Progenitor cell of endocrine pancreas (in vitro differentiated cells): ENCODE results near the gene IFIT1. TPM values are rescaled to one million over a fixed set of nuclear protein-coding genes. Genes with fewer than 3 reads are reported as not detected.
"Not testable (repeated sequence)": the region's sequence is repeated elsewhere in the genome, so short reads cannot be mapped to it uniquely, and the experiment has no call there.

Source experiments
- DNase-seq: peaks from one replicate; pipeline ENCODE4 v3.0.0; 2021; ENCODE audit warnings: low spot score; ENCODE audit not compliant: unreplicated experiment
- H3K27ac Mint-ChIP-seq: 2 replicates; pipeline ENCODE4 v1.8.0; 2021; ENCODE audit warnings: mild to moderate bottlenecking, moderate library complexity, mixed read lengths
- H3K27me3 Mint-ChIP-seq: 2 replicates; pipeline ENCODE4 v1.8.0; 2021; ENCODE audit warnings: mixed read lengths
- H3K36me3 Mint-ChIP-seq: 2 replicates; pipeline ENCODE4 v1.8.0; 2022; ENCODE audit warnings: mixed read lengths; ENCODE audit not compliant: insufficient read depth
- H3K4me1 Mint-ChIP-seq: 2 replicates; pipeline ENCODE4 v1.8.0; 2021; ENCODE audit warnings: low read depth, mixed read lengths
- H3K4me3 Mint-ChIP-seq: 2 replicates; pipeline ENCODE4 v1.8.0; 2021; ENCODE audit warnings: low read depth, mild to moderate bottlenecking, moderate library complexity, mixed read lengths
- H3K9me3 Mint-ChIP-seq: 2 replicates; pipeline ENCODE4 v1.8.0; 2021; ENCODE audit warnings: low read depth, mixed read lengths
- total RNA-seq: library from RNA; stranded (reverse); gene quantifications from 2 replicates; pipeline ENCODE4 v1.2.1, GENCODE V29; 2021
- TF ChIP-seq, protein P1 (sequence below): fragments of 200-600 bp; sonication (generic); IDR thresholded peaks from one replicate; pipeline ENCODE4 v1.5.0; 2021; ENCODE audit warnings: antibody characterized with exemption, mild to moderate bottlenecking; ENCODE audit not compliant: unreplicated experiment

The IFIT1 gene
- total RNA-seq, 1 donor from 2014 or later, result 0.34 TPM

- H3K9me3 Mint-ChIP-seq, result no peaks in the 10 kb centered on the region
These were observed 45.8 kb upstream of the IFIT1 start for GRCh38 chr10:89346405-89347254.

DNA sequence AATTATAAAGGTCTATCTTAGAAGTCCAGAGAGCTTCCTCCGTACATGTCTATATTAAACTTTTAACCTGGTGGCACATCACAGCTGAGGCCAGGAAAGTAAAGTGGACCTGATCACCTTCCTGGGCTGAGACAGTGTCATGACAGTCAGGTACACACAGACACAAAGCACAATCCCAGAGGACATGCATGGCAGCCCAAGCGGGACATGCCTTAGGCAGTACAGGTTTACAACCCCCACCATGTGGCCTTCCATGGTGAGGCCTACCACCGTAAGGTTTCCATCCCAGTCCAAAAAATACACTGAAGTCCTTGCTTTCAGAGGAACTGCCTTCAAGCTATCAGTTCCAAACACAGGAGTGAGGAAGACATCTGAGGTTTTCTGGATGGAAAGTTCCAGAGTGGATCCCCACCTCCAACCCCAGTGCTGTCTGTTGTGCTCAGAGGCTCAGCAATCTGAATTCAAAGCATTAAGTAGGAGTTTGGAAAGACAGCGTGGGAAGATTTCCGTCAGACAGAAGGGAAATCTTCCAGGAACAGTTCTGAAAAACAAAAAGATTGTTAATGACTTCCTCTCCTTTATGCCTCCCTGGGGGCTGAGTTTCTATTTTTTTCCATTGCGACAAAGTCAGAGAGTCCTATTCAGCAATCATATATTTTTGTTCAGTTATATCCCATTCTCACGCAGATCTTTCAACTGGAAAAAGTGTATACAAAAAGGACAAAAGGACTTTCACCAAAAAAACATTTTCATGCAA lies 44.5 kb upstream of the IFIT1 start:
- no peaks in the 10 kb centered on the region for H3K9me3 Mint-ChIP-seq
- H3K4me3 Mint-ChIP-seq, result no peak overlapping the region
- no peak overlapping the region for H3K27ac Mint-ChIP-seq
- H3K4me1 Mint-ChIP-seq, result peaks cover 53% of the 10 kb centered on the region
- TF ChIP-seq, protein P1, sequence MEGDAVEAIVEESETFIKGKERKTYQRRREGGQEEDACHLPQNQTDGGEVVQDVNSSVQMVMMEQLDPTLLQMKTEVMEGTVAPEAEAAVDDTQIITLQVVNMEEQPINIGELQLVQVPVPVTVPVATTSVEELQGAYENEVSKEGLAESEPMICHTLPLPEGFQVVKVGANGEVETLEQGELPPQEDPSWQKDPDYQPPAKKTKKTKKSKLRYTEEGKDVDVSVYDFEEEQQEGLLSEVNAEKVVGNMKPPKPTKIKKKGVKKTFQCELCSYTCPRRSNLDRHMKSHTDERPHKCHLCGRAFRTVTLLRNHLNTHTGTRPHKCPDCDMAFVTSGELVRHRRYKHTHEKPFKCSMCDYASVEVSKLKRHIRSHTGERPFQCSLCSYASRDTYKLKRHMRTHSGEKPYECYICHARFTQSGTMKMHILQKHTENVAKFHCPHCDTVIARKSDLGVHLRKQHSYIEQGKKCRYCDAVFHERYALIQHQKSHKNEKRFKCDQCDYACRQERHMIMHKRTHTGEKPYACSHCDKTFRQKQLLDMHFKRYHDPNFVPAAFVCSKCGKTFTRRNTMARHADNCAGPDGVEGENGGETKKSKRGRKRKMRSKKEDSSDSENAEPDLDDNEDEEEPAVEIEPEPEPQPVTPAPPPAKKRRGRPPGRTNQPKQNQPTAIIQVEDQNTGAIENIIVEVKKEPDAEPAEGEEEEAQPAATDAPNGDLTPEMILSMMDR, result no peak
- no peak for DNase-seq
- no peaks in the 10 kb centered on the region for H3K27me3 Mint-ChIP-seq
- no peaks in the 10 kb centered on the region for H3K36me3 Mint-ChIP-seq

More at GRCh38 chr10:89346405-89347254, 45.8 kb upstream of the IFIT1 start:
- no peak overlapping the region for H3K27ac Mint-ChIP-seq
- H3K4me1 Mint-ChIP-seq, result peaks cover 41% of the 10 kb centered on the region
- DNase-seq, result no peak
- no peak overlapping the region for H3K4me3 Mint-ChIP-seq
- TF ChIP-seq, protein P1, result no peak
- H3K36me3 Mint-ChIP-seq, result no peaks in the 10 kb centered on the region
- no peaks in the 10 kb centered on the region for H3K27me3 Mint-ChIP-seq

- Mint-ChIP-seq H3K36me3 (peaks cover 2% of the 10 kb centered on the region), H3K27me3 (no peaks in the 10 kb centered on the region), H3K9me3 (peaks cover 3% of the 10 kb centered on the region), H3K27ac (peak overlapping the region; percentile 99), H3K4me3 (no peak overlapping the region), H3K4me1 (peaks cover 57% of the 10 kb centered on the region)
- TF ChIP-seq, protein P1, result no peak
- no peak for DNase-seq
These were observed 43.9 kb upstream of the IFIT1 start for GRCh38 chr10:89348481-89348880.

DNA sequence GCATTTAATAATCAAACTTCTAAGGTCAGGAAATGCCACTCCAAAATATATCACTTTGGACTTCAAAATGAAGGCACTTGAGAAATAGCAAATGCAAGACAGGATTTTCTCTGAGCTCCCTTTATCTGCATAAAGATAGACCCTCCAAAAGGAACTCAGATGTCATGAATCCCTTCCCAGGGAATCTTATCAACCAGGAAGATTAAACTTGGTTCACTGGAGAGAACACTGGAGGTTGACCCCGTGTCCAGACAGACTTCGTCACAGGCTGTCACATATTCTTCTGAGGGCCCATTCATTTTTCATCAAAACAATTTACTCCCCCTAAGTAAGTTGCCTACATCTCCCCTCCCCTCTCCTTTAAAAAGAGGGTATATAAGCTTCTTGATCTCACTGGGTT lies 43.4 kb upstream of the IFIT1 start:
- TF ChIP-seq, protein P1, result no peak
- DNase-seq, result no peak
- Mint-ChIP-seq H3K4me1 (peaks cover 57% of the 10 kb centered on the region), H3K4me3 (no peak overlapping the region), H3K27ac (peak overlapping the region; percentile 99), H3K27me3 (no peaks in the 10 kb centered on the region), H3K9me3 (peaks cover 6% of the 10 kb centered on the region), H3K36me3 (peaks cover 4% of the 10 kb centered on the region)

- peaks cover 58% of the 10 kb centered on the region for H3K4me1 Mint-ChIP-seq
- peak overlapping the region; percentile 99 for H3K27ac Mint-ChIP-seq
- H3K9me3 Mint-ChIP-seq, H3K27me3 Mint-ChIP-seq, DNase-seq, H3K36me3 Mint-ChIP-seq: not testable (repeated sequence)
- peak overlapping the region; percentile 17 for H3K4me3 Mint-ChIP-seq
These were observed 41.6 kb upstream of the IFIT1 start for GRCh38 chr10:89350631-89351315.
